BLaER1 (cell line): Measurements from ENCODE around the gene SNX22.

Experiments
- H3K27ac ChIP-seq: shearing (Covaris generic); formaldehyde crosslinking; 2 replicates; pipeline ENCODE4 v1.8.1; 2022
- H3K27me3 ChIP-seq: shearing (Covaris generic); formaldehyde crosslinking; 2 replicates; pipeline ENCODE4 v1.8.1; 2022
- H3K36me3 ChIP-seq: shearing (Covaris generic); formaldehyde crosslinking; 2 replicates; pipeline ENCODE4 v1.8.1; 2022
- H3K4me1 ChIP-seq: shearing (Covaris generic); formaldehyde crosslinking; 2 replicates; pipeline ENCODE4 v1.8.1; 2022
- H3K4me2 ChIP-seq: shearing (Covaris generic); formaldehyde crosslinking; 2 replicates; pipeline ENCODE4 v1.8.1; 2022
- H3K4me3 ChIP-seq: shearing (Covaris generic); formaldehyde crosslinking; 2 replicates; pipeline ENCODE4 v1.8.1; 2022
- H3K9ac ChIP-seq: shearing (Covaris generic); formaldehyde crosslinking; 2 replicates; pipeline ENCODE4 v1.8.1; 2022
- H3K9me3 ChIP-seq: shearing (Covaris generic); formaldehyde crosslinking; 2 replicates; pipeline ENCODE4 v1.8.1; 2022
- H4K20me1 ChIP-seq: shearing (Covaris generic); formaldehyde crosslinking; 2 replicates; pipeline ENCODE4 v1.8.1; 2022
- Cebpa-rat ChIP-seq: shearing (Covaris generic); IDR thresholded peaks from 2 replicates; pipeline ENCODE4 v1.8.1; 2022

Gene SNX22

DNA sequence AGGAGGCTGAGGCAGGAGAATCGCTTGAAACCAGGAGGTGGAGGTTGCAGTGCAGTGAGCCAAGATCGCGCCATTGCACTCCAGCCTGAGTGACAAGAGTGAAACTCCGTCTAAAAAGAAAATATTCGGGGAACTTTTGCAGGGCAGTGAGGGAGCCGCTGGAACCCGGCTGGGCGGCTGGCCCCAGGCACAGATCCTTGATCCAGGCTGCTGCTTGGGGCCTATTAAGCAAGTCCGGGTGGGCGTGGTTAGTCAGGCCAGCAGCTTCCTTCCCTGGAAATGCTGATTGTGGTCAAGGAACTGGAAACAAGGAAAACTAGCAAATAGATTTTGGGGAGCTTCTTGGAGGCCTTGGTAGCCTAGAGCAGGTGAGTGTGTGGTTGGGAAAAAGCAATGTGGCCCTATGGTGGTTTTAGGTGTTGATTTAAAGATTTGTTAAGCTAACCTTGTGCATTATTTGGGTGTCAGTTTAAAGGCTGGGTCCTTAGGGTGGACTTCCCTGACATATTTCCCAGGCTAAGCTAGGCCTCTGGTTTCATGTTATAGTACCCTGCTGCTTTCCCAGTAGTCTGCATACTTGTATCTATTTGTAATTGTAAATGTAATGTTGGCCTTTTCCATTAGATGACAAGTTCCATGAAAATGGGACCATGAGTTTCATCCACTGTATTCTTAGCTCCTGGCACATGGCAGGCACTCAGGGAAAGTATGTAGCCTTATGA lies 17.7 kb upstream of the SNX22 start:
- no peaks in the 10 kb centered on the region for H3K27me3 ChIP-seq
- peaks cover 28% of the 10 kb centered on the region; the same call in 1 of the 2 replicates for H4K20me1 ChIP-seq
- H3K27ac ChIP-seq, result no peak overlapping the region
- peaks cover 100% of the 10 kb centered on the region for H3K36me3 ChIP-seq
- H3K4me2 ChIP-seq, result no peak overlapping the region
- TF ChIP-seq Cebpa-rat, result no peak
- no peaks in the 10 kb centered on the region for H3K9me3 ChIP-seq
- H3K9ac ChIP-seq, result no peak overlapping the region
- H3K4me3 ChIP-seq, result no peak overlapping the region
- H3K4me1 ChIP-seq, result peaks cover 19% of the 10 kb centered on the region

DNA sequence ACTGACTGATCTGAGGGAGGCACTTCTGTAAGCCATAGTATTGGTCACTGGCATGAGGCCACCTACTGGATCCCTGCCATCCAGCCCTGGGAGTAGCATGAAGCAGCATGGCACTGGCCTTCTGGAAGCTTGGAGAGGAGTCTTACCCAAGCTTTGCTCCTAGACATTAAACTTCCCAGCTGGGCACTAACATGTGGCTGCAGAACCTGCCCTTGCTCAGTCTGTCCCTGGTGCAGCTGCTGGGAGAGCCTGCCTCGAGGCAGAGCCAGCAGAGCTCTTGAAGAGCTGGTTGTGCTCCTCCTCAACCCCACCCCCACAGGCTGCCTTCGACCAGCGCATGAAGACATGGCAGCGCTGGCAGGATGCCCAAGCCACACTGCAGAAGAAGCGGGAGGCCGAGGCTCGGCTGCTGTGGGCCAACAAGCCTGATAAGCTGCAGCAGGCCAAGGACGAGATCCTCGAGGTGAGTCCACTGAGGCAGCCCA lies 17.1 kb upstream of the SNX22 start:
- H3K36me3 ChIP-seq, result peaks cover 96% of the 10 kb centered on the region
- no peaks in the 10 kb centered on the region for H3K9me3 ChIP-seq
- H3K4me2 ChIP-seq, result no peak overlapping the region
- H3K9ac ChIP-seq, result no peak overlapping the region
- H3K27ac ChIP-seq, result no peak overlapping the region
- H3K4me1 ChIP-seq, result peaks cover 19% of the 10 kb centered on the region
- TF ChIP-seq Cebpa-rat, result no peak
- no peak overlapping the region for H3K4me3 ChIP-seq
- peaks cover 28% of the 10 kb centered on the region; the same call in 1 of the 2 replicates for H4K20me1 ChIP-seq
- no peaks in the 10 kb centered on the region for H3K27me3 ChIP-seq

DNA sequence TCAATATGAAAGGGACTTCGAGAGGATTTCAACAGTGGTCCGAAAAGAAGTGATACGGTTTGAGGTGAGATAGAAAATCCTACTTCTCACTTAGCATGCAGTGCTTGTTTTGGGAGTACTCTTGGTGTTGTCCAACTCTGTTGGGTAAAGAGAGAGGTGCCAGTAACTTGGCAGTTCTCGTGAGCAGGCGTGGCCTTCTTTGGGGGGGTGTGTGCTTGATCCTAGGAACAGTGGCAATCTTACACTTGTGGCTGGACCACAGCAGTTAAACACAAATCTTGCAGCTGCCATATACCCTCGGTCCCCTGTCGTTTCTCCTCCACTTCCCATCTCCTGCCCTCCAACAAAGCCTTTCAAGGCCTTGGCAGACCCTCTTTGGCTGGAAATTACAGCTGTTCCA lies 15.2 kb upstream of the SNX22 start:
- H3K36me3 ChIP-seq, result peaks cover 87% of the 10 kb centered on the region
- TF ChIP-seq Cebpa-rat, result no peak

DNA sequence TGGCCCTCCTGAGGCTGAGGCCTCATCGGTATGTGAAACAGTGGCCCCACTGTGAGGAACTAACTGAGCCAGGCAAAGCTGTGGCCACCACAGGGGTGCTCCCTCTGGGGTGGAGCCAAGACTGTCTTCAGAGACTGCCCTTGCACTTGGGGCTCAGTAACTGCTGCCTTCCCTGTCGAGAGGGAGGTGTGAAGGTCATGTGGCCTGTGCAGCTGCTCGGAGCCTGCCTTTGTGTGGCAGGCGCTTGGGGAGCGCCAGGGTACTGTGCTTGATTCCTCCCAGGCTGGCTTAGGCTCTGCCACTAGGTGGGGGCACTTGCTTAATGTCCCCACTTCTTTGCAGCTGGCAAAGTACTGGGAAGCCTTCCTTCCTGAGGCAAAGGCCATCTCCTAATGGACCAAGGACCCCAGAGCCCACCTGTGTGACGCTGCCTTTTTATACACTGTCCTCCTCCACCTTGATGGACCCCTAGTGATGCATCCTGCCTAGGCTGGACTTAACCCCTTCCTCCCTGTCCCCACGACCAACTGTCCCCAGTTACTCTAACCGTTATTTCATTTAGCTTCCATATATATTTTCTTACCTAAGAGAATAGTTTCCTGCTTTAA lies 14.2 kb upstream of the SNX22 start:
- no peak overlapping the region for H3K4me3 ChIP-seq
- H3K9ac ChIP-seq, result no peak overlapping the region
- H4K20me1 ChIP-seq, result peaks cover 28% of the 10 kb centered on the region; the same call in 1 of the 2 replicates
- no peak for TF ChIP-seq Cebpa-rat
- no peaks in the 10 kb centered on the region for H3K27me3 ChIP-seq
- peak overlapping the region; percentile 35 for H3K4me2 ChIP-seq
- peaks cover 87% of the 10 kb centered on the region for H3K36me3 ChIP-seq
- H3K9me3 ChIP-seq, result no peaks in the 10 kb centered on the region
- H3K4me1 ChIP-seq, result peaks cover 19% of the 10 kb centered on the region
- peak overlapping the region; percentile 19; the same call in 1 of the 2 replicates for H3K27ac ChIP-seq

More for the DNA sequence above, 15.2 kb upstream of the SNX22 start:
- H3K4me1 ChIP-seq, result peaks cover 19% of the 10 kb centered on the region
- no peak overlapping the region for H3K9ac ChIP-seq
- H3K4me3 ChIP-seq, result no peak overlapping the region
- no peak overlapping the region for H3K4me2 ChIP-seq
- peaks cover 28% of the 10 kb centered on the region; the same call in 1 of the 2 replicates for H4K20me1 ChIP-seq
- H3K9me3 ChIP-seq, result no peaks in the 10 kb centered on the region
- H3K27ac ChIP-seq, result 0 out of 2 replicates have a peak overlapping the region, but pooled peaks have one; percentile 19
- H3K27me3 ChIP-seq, result no peaks in the 10 kb centered on the region

DNA sequence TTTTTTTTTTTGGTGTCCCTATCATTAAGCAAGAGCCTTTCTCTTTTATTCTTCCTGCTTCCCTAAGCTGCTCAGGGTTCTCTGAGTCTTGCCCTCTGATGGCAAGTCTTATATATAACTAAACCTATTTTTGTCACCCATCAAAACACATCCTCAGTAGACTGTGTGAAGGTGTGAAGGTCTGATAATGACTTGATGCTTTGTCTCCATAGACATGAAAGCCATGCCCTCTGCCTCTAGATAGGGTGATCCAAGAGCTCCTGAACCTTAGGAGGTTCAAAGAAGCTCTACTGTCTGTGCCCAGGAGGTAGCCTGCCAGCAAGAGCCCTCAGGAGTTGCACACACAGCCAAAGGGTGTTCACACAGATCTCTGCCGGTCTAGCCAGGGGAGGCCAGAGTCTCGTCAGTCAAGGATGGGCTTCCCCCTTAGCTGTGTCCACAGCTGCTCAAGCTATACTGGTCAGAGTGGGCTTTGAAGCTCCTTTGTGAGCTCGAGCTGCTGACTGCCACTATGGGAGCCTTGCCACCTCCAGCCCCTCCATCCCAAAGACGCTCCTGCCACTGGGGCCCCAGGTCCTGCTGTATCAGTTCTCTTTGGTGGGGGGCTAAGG lies 13.1 kb upstream of the SNX22 start:
- H4K20me1 ChIP-seq, result peaks cover 28% of the 10 kb centered on the region; the same call in 1 of the 2 replicates
- H3K4me3 ChIP-seq, result no peak overlapping the region
- no peak overlapping the region for H3K4me2 ChIP-seq
- no peak for TF ChIP-seq Cebpa-rat
- H3K27me3 ChIP-seq, result no peaks in the 10 kb centered on the region
- no peak overlapping the region for H3K9ac ChIP-seq
- H3K36me3 ChIP-seq, result peaks cover 87% of the 10 kb centered on the region
- no peaks in the 10 kb centered on the region for H3K9me3 ChIP-seq
- peaks cover 21% of the 10 kb centered on the region for H3K4me1 ChIP-seq
- H3K27ac ChIP-seq, result no peak overlapping the region

DNA sequence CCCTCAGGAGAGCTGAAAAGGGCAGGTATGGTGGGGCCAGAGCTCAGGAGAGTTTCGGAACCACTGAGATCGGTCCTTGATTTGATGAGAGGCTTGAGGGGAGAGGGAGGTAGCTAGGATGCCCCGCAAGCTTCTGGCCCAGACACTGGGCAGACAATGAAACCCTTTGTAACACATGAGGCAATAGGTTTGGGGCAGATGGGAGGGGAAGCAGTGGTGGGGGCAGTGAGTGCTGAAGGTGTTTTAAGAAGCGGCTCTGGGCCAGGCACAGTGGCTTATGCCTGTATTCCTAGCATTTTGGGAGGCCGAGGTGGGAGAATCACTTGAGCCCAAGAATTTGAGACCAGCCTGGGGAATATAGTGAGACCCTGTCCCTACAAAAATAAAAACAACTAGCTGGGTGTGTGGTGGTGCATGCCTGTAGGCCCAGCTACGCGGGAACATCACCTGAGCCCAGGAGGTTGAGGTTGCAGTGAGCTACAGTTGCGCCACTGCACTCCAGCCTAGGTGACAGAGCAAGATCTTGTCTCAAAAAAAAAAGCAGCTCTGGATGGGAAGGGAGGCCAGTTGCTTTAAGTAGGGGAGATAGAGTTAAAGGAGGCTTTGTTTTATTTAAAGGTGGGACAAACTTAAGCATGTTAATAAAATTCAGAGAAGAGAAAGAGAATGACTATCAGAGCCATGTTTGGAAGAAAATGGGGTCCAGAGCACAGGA lies 9.6 kb upstream of the SNX22 start:
- TF ChIP-seq Cebpa-rat, result no peak
- H3K27me3 ChIP-seq, result no peaks in the 10 kb centered on the region

DNA sequence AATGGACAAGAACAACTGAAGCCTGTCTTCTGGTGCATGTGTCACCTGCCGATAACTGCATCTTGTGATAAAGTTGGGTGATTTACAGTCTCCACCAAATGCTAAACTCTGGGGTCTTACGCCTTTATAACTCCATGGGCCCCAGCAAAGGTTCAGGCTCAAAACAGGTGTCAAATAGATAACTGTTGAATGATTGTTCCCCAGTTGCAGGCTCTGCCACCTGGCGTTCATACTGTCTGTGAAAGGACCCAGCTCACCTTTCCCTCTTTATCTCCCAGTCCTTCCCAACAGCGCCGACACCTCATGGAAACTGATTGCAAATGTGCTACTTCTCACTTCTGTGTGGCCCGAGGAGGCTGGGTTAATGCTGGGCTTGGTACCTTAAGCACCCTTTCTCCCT lies 8.3 kb upstream of the SNX22 start:
- Histone ChIP-seq H3K27me3 (no peaks in the 10 kb centered on the region), H3K27ac (no peak overlapping the region), H3K4me1 (peaks cover 31% of the 10 kb centered on the region), H3K36me3 (peaks cover 51% of the 10 kb centered on the region), H3K9me3 (no peaks in the 10 kb centered on the region), H3K4me2 (no peak overlapping the region), H4K20me1 (no peaks in the 10 kb centered on the region), H3K4me3 (no peak overlapping the region), H3K9ac (no peak overlapping the region)
- TF ChIP-seq Cebpa-rat, result no peak

More for the DNA sequence above, 9.6 kb upstream of the SNX22 start:
- no peak overlapping the region for H3K4me2 ChIP-seq
- H3K27ac ChIP-seq, result no peak overlapping the region
- H3K9ac ChIP-seq, result no peak overlapping the region
- peaks cover 64% of the 10 kb centered on the region for H3K36me3 ChIP-seq
- peaks cover 8% of the 10 kb centered on the region; the same call in 1 of the 2 replicates for H4K20me1 ChIP-seq
- H3K4me3 ChIP-seq, result no peak overlapping the region
- peaks cover 40% of the 10 kb centered on the region for H3K4me1 ChIP-seq
- no peaks in the 10 kb centered on the region for H3K9me3 ChIP-seq

DNA sequence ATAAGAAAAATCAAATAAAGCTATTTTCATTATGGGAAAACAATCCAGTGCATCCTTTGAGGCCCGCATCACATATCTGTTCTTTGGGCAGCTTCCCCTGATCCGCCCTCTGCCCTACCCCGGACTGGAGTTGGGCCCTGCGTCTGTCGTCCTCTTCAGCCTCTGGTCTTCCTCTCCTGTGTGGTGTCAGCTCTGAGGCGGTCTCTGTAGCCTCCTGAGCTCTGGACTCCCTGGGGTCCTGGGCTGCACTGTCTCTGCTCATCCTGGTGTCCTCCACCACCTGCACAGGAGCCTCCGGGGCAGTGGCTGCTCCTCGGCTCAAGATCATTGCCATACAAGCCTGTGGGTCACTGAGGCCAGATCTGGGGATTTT lies 7.4 kb upstream of the SNX22 start:
- no peaks in the 10 kb centered on the region for H3K27me3 ChIP-seq
- peak overlapping the region; percentile 26; the same call in 1 of the 2 replicates for H3K9ac ChIP-seq
- H3K4me2 ChIP-seq, result peak overlapping the region; percentile 51
- H3K9me3 ChIP-seq, result no peaks in the 10 kb centered on the region
- TF ChIP-seq Cebpa-rat, result no peak
- no peaks in the 10 kb centered on the region for H4K20me1 ChIP-seq
- no peak overlapping the region for H3K4me3 ChIP-seq
- peak overlapping the region; percentile 50 for H3K27ac ChIP-seq
- peaks cover 32% of the 10 kb centered on the region for H3K4me1 ChIP-seq
- H3K36me3 ChIP-seq, result peaks cover 44% of the 10 kb centered on the region

DNA sequence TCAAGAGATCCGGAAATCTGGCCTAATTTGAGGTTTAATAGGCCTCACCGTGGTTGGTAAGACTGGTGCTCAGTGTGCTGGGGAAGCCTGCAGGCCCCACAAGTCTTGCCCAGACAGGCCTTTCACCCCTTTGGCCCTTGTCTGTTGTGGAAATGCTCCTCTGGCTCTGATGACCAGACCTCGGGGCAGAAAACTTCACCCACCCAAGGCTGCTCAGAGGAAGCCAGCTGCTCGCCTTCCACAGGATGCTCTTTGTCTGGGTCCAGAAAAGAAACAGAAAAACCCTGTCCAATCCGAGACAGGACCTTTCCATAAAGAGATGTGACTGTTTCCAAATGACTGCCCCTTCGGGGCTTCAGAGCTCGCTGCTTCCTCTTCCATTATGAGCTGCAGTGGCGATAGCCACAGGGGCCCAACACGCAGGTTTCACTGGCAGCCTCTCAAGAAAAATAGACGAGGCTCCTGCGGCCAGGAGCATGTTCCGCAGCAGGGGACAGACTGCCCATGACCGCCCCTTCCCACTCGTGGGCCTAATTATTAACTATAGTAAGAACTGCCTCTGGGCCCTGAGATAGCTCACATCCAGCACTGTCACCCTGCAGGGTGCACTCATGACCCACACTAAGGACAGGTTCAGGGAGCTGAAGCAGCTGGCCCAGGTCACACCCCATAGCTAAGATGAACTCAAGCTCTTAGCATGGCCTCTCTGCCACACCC lies 6.8 kb upstream of the SNX22 start:
- no peaks in the 10 kb centered on the region for H4K20me1 ChIP-seq
- H3K4me1 ChIP-seq, result peaks cover 37% of the 10 kb centered on the region
- H3K9ac ChIP-seq, result peak overlapping the region; percentile 26; the same call in 1 of the 2 replicates
- no peaks in the 10 kb centered on the region for H3K9me3 ChIP-seq
- peaks cover 44% of the 10 kb centered on the region for H3K36me3 ChIP-seq
- no peak for TF ChIP-seq Cebpa-rat
- peak overlapping the region; percentile 50 for H3K27ac ChIP-seq
- peak overlapping the region; percentile 51 for H3K4me2 ChIP-seq
- no peaks in the 10 kb centered on the region for H3K27me3 ChIP-seq
- H3K4me3 ChIP-seq, result no peak overlapping the region
